Endothelial cell of umbilical vein (primary cell): ENCODE measurements around the gene GALNT9.

Source experiments
- CTCF ChIP-seq, 2 donors: IDR thresholded peaks; 1 replicate in 1 of 2; 2 replicates in 1 of 2; pipeline ENCODE4 v1.5.1; 2011; ENCODE audit warnings: low read length in 2 of 2, mild to moderate bottlenecking in 2 of 2, moderate library complexity in 2 of 2, control low read depth in 1 of 2, inconsistent platforms in 1 of 2, low read depth in 1 of 2; ENCODE audit not compliant: insufficient read depth in 1 of 2; ENCODE audit errors: extremely low read depth in 1 of 2
- EZH2 ChIP-seq: IDR thresholded peaks from 2 replicates; pipeline ENCODE4 v1.6.1; 2012; ENCODE audit warnings: borderline replicate concordance, low read depth, mild to moderate bottlenecking, moderate library complexity, low read length, inconsistent platforms; ENCODE audit not compliant: severe bottlenecking
- MAX ChIP-seq: IDR thresholded peaks from 2 replicates; pipeline ENCODE4 v1.6.1; 2011; ENCODE audit not compliant: insufficient read depth, insufficient read length
- POLR2AphosphoS5 ChIP-seq: IDR thresholded peaks from 2 replicates; pipeline ENCODE4 v1.6.1; 2012; ENCODE audit warnings: low read depth, mild to moderate bottlenecking, control low read depth, low read length, moderate library complexity; ENCODE audit not compliant: insufficient read depth

GRCh38 chr12:132248453-132249167, 80.8 kb downstream of the GALNT9 start:
- TF ChIP-seq CTCF (IDR thresholded peaks at IDR 0.05; ENCODE audit: extremely low read depth in 1 of 2, insufficient read depth in 1 of 2, low read depth in 1 of 2, low read length in 2 of 2) (no peak), MAX (no peak), EZH2 (no peak), POLR2AphosphoS5 (no peak)
